SK-N-MC (cell line): ENCODE results near the gene C2orf69.
"Not testable (repeated sequence)": the region's sequence is repeated elsewhere in the genome, so short reads cannot be mapped to it uniquely, and the experiment has no call there.

Experiments
- DNase-seq: peaks from one replicate; pipeline ENCODE4 v3.0.0-alpha.2; 2011; ENCODE audit warnings: low read depth, low spot score
- H3K27ac ChIP-seq: fragments of 200-600 bp; sonication (generic); 2 replicates; pipeline ENCODE4 v1.5.1; 2016; ENCODE audit warnings: mixed run types
- H3K36me3 ChIP-seq: fragments of 200-600 bp; sonication (generic); 2 replicates; pipeline ENCODE4 v1.6.1; 2017; ENCODE audit warnings: antibody characterized with exemption, low read length, mixed read lengths; ENCODE audit not compliant: insufficient read depth
- H3K4me3 ChIP-seq: fragments of 200-600 bp; sonication (generic); 2 replicates; pipeline ENCODE4 v1.5.1; 2016
- H3K9ac ChIP-seq: fragments of 200-600 bp; sonication (generic); 2 replicates; pipeline ENCODE4 v1.8.0; 2017; ENCODE audit warnings: mixed run types, mixed read lengths; ENCODE audit not compliant: insufficient read length
- H3K9me3 ChIP-seq: fragments of 200-600 bp; sonication (generic); 2 replicates; pipeline ENCODE4 v1.6.1; 2017; ENCODE audit warnings: low read depth, mild to moderate bottlenecking, antibody characterized with exemption, low read length, moderate library complexity, mixed read lengths
- EZH2 ChIP-seq: fragments of 200-600 bp; sonication (generic); IDR thresholded peaks from one replicate; pipeline ENCODE4 v1.6.1; 2017; ENCODE audit warnings: antibody characterized with exemption
- FOXP2 ChIP-seq: optimal IDR thresholded peaks from 2 replicates; pipeline ENCODE3; 2011; ENCODE audit warnings: mild to moderate bottlenecking, moderate library complexity; ENCODE audit not compliant: insufficient read depth; ENCODE audit errors: extremely low read length, control extremely low read depth
- POLR2AphosphoS5 ChIP-seq: IDR thresholded peaks from 2 replicates; pipeline ENCODE4 v1.6.1; 2012; ENCODE audit warnings: mild to moderate bottlenecking, low read depth, low read length, borderline replicate concordance

The C2orf69 gene

DNA sequence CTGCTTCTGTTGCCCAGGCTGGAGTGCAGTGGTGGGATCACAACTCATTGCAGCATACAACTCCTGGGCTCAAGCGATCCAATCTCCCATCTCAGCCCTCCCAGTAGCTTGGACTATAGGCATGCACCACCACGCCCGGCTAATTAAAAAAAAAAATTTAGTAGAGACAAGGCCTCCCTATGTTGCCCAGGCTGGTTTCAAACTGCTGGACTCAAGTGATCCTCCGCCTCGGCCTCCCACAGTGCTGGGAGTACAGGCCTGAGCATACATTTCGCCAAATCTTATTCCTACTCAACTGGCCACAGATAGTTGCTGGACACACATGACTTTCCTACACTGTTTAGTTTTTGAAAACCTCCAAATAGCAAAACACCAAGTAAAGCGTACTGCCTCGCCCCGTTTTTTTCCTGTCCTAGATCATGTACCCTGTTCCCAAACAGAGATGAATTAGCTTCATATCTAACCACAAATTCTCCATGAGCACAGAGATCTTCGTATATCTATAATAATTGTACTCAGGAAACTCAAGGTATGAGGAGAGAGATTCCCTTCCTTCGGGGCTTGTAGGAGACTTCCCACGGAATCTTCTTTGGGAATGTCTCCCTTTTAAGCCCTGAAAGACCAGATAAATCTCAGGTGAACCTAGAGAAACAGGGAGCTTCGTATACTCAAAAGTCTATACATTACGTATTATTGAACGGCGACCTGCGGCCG is 598 bp upstream of the C2orf69 start:
- H3K9ac ChIP-seq = peak overlapping the region; percentile 67
- peaks cover 21% of the 10 kb centered on the region for H3K36me3 ChIP-seq
- no peak for DNase-seq
- peak overlapping the region; percentile 93 for H3K4me3 ChIP-seq
- peak overlapping the region; percentile 82 for H3K27ac ChIP-seq
- TF ChIP-seq POLR2AphosphoS5 (no peak), FOXP2 (no peak), EZH2 (no peak)
- no peaks in the 10 kb centered on the region; the same call in 1 of the 2 replicates for H3K9me3 ChIP-seq

DNA sequence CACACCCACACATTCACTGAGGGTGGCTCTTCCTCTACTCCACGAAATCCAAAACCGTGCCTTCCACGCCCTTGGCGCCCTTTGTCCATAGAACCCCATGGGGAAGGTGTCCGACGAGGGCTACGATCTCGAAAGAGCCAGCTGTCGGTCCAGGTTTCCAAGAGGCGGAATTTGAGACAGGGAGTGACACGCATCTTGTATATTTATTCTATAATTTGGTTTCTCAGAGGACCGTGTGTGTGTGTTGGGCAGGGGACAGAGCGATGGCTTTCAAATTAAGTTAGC is 726 bp downstream of the C2orf69 start:
- DNase-seq = no peak
- TF ChIP-seq POLR2AphosphoS5 (no peak), EZH2 (no peak), FOXP2 (no peak)
- H3K4me3 ChIP-seq = peak overlapping the region; percentile 93
- H3K9ac ChIP-seq = peak overlapping the region; percentile 91
- no peaks in the 10 kb centered on the region; the same call in 1 of the 2 replicates for H3K9me3 ChIP-seq
- peaks cover 34% of the 10 kb centered on the region for H3K36me3 ChIP-seq
- H3K27ac ChIP-seq = peak overlapping the region; percentile 81; the same call in 1 of the 2 replicates

DNA sequence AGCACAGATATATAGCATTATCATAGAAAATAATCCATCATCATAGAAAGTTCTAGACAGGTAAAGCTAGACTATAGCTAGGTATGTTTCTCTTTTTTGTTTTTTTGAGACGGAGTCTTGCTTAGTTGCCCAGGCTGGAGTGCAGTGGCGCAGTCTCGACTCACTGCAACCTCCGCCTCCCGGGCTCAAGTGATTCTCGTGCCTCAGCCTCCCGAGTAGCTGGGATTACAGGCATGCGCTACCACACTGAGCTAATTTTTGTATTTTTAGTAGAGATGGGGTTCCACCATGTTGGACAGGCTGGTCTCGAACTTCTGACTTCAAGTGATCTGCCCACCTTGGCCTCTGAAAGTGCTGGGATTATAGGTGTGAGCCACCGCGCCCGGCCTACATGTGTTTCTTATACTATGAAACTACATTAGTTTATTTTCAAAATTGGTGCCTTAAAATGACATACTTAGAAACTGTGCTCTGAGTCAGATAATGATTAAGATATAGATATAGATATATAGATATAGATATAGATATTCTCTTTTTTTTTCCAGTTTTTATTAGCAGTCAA is 1.5 kb downstream of the C2orf69 start:
- H3K9ac ChIP-seq = peak overlapping the region; percentile 91
- peaks cover 42% of the 10 kb centered on the region for H3K36me3 ChIP-seq
- H3K9me3 ChIP-seq, DNase-seq, H3K27ac ChIP-seq: not testable (repeated sequence)
- peak overlapping the region; percentile 93 for H3K4me3 ChIP-seq

DNA sequence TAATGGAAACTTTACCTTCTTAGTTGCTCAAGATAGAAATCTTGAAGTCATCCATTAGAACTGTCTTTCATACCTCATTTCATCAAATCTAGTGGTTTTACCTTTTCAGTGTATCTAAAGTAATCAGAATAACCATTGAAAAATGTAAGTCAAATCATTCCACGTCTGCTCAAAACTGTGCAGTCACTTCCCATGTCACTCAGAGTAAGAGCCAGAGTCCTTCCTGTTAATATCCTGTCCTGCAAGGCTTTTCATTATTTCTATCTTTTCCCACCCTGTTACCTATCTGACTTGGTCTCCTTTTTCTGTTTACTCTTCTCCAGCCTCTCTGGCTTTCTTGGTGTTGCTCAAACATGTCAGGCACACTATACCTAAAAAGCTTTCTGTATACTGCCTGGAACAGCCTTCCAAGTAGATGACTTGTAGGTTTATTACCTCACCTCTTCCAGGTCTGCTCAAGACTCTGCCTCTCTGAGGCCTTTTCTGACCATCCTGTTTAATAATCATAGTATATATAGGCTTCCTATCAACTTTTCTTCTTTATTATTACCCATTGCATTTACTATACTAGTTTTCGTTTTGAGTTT is 3.4 kb downstream of the C2orf69 start:
- Histone ChIP-seq H3K9ac (no peak overlapping the region), H3K4me3 (no peak overlapping the region), H3K9me3 (no peaks in the 10 kb centered on the region; the same call in 1 of the 2 replicates), H3K36me3 (peaks cover 59% of the 10 kb centered on the region), H3K27ac (no peak overlapping the region)
- TF ChIP-seq POLR2AphosphoS5 (no peak), EZH2 (no peak), FOXP2 (no peak)
- no peak for DNase-seq

DNA sequence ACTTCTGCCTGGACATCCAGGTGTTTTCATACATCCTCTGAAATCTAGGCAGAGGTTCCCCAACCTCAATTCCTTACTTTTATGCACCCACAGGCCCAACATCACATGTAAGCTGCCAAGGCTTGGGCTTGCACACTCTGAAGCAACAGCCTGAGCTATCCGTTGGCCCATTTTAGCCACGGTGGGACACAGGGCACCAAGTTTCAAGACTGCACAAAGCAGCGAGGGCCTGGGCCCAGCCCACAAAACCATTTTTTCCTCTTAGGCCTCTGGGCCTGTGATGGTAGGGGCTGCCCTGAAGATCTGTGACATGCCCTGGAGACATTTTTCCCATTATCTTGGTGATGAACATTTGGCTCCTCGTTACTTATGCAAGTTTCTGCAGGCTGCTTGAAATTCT is 5.9 kb downstream of the C2orf69 start:
- no peaks in the 10 kb centered on the region for H3K9me3 ChIP-seq
- no peak overlapping the region for H3K9ac ChIP-seq
- H3K27ac ChIP-seq = no peak overlapping the region
- peaks cover 75% of the 10 kb centered on the region for H3K36me3 ChIP-seq
- H3K4me3 ChIP-seq = no peak overlapping the region
- DNase-seq = no peak
- no peak for TF ChIP-seq POLR2AphosphoS5
- TF ChIP-seq FOXP2 = no peak
- TF ChIP-seq EZH2 = no peak

DNA sequence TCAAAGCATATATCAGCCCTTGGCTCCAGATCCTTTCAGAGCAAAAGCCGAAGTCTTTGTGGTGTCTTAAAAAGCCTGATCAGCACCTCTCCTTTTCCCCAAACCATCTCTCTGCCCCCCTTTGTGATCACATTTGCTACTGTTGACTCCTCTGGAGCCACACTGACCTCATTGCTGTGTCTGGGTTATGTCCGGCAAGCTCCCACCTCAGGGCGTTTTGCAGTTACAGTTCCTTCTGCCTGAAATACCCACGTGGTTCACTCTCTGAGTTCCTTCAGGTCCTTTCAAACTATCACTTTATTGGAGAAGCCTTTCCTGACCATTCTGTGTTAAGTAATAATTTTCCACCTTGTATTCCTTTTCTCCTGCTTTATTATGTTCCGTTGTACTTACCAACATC is 11.8 kb downstream of the C2orf69 start:
- Histone ChIP-seq H3K36me3 (peaks cover 73% of the 10 kb centered on the region), H3K9me3 (no peaks in the 10 kb centered on the region), H3K4me3 (no peak overlapping the region), H3K27ac (no peak overlapping the region), H3K9ac (no peak overlapping the region)
- TF ChIP-seq FOXP2 (no peak), EZH2 (no peak), POLR2AphosphoS5 (no peak)
- DNase-seq = no peak

DNA sequence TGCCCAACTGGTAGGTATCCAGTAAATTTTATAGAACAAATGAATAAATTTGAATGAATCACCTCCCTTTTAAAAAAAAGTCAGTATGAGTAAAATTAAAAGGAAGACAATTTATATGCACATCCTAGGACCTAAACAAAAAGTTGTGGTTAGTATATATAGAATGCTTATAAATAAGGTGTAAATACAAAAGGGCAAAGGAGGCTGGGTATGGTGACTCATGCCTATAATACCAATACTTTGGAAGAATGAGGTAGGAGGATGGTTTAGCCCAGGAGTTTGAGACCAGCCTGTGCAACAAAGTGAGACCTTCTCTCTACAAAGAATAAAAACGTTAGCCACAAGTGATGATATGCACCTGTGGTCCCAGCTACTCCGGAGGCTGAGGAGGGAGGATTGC is 12.8 kb downstream of the C2orf69 start:
- peaks cover 64% of the 10 kb centered on the region for H3K36me3 ChIP-seq
- no peak overlapping the region for H3K9ac ChIP-seq
- TF ChIP-seq EZH2 (no peak), FOXP2 (no peak)
- DNase-seq = no peak
- H3K27ac ChIP-seq = no peak overlapping the region
- H3K9me3 ChIP-seq = no peaks in the 10 kb centered on the region
- H3K4me3 ChIP-seq = no peak overlapping the region

DNA sequence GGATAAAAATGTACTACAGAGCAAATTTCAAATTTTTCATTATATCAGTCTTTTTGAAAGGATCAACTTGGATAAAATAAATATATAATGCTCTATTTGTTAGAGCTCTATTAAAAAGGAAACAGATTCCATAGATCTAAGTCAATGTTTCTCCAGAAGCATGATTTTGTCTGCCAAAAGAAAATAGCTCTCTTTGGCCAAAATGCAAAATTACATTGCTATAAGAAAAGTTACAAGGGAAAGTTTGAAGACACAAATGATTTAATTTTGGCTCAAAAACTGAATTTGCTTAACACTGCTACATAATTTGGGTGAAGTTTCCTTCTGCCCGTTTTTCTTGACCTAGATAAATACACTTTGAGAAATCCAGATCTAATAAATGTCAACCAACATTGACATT is 15.7 kb downstream of the C2orf69 start:
- peaks cover 67% of the 10 kb centered on the region for H3K36me3 ChIP-seq
- no peak overlapping the region for H3K27ac ChIP-seq
- no peak overlapping the region for H3K9ac ChIP-seq
- DNase-seq = no peak
- H3K4me3 ChIP-seq = no peak overlapping the region
- TF ChIP-seq FOXP2 (no peak), POLR2AphosphoS5 (no peak), EZH2 (no peak)
- no peaks in the 10 kb centered on the region for H3K9me3 ChIP-seq

DNA sequence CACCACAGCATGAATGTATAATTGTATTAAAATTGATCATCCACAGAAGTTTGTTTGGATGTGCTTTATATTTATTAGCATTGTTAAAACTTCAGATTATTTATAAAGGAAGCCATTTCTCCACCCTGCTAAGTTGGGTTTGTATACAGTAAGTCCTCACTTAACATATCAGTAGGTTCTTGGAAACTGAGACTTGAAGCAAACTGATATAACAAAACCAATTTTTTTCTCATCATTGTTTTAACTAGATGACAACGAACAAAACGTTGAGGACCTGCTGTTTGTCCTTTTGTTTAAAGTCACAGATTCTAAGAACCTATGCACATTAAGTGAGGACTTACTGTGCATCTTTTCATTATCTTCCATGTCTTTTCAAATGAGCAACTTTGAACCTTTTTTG is 17.1 kb downstream of the C2orf69 start:
- peaks cover 70% of the 10 kb centered on the region for H3K36me3 ChIP-seq
- no peaks in the 10 kb centered on the region for H3K9me3 ChIP-seq
- no peak for DNase-seq
- H3K9ac ChIP-seq = no peak overlapping the region
- TF ChIP-seq FOXP2 (no peak), POLR2AphosphoS5 (no peak), EZH2 (no peak)
- no peak overlapping the region for H3K4me3 ChIP-seq
- no peak overlapping the region for H3K27ac ChIP-seq
